ENCODE results near the gene SSNA1.
A peak's percentile ranks its signal among the peaks of the same experiment; 100 is the strongest.

Gene SSNA1

GRCh38 chr9:137156567-137157375, 31.7 kb upstream of the SSNA1 start:
- no peak for DNase-seq

GRCh38 chr9:137157618-137158415, 30.7 kb upstream of the SSNA1 start:
- no peak for DNase-seq

- DNase-seq = no peak
These were observed 29.9 kb upstream of the SSNA1 start for GRCh38 chr9:137158625-137159024.

GRCh38 chr9:137159105-137160053, 29.1 kb upstream of the SSNA1 start:
- no peak for DNase-seq

GRCh38 chr9:137160054-137160425, 28.4 kb upstream of the SSNA1 start:
- no peak for DNase-seq

GRCh38 chr9:137160716-137161557, 27.5 kb upstream of the SSNA1 start:
- DNase-seq = peak; percentile 63

- peak; percentile 56 for DNase-seq
These were observed 26.7 kb upstream of the SSNA1 start for GRCh38 chr9:137161558-137162486.

GRCh38 chr9:137162505-137163364, 25.7 kb upstream of the SSNA1 start:
- DNase-seq = no peak

GRCh38 chr9:137163365-137163715, 25.1 kb upstream of the SSNA1 start:
- no peak for DNase-seq

GRCh38 chr9:137163805-137164204, 24.7 kb upstream of the SSNA1 start:
- DNase-seq = no peak

GRCh38 chr9:137164370-137165249, 23.9 kb upstream of the SSNA1 start:
- no peak for DNase-seq

- DNase-seq = no peak
These were observed 23.1 kb upstream of the SSNA1 start for GRCh38 chr9:137165250-137165836.

- no peak for DNase-seq
These were observed 21.9 kb upstream of the SSNA1 start for GRCh38 chr9:137166380-137167229.

GRCh38 chr9:137167277-137167746, 21.2 kb upstream of the SSNA1 start:
- DNase-seq = peak; percentile 8

GRCh38 chr9:137167747-137168572, 20.5 kb upstream of the SSNA1 start:
- DNase-seq = peak; percentile 75

GRCh38 chr9:137168573-137168903, 19.9 kb upstream of the SSNA1 start:
- peak; percentile 66 for DNase-seq

Measured in DMS79 treated with DMSO at 0.1 percent for 48 hours (cell line).